Left lung (tissue), 10 donors: Measurements from ENCODE around the gene TTC21A. TPM values are rescaled to one million over a fixed set of nuclear protein-coding genes. Genes with fewer than 3 reads are reported as not detected.
A peak's percentile ranks its signal among the peaks of the same experiment; 100 is the strongest.

ENCODE experiments used
- ATAC-seq: fragments of 200-7000 bp; cut with Tn5 transposase; one replicate; pipeline ENCODE4 v1.9.1; 2020; ENCODE audit warnings: moderate library complexity
- DNase-seq, 4 donors: peaks; one replicate each; pipeline ENCODE4 v3.0.0-alpha.2; 2013 to 2020
- H3K27ac ChIP-seq, 2 donors: fragments of 200-600 bp; sonication (generic) in 1 of 2; one replicate each; pipeline versions ENCODE4 v1.5.0 to v1.8.0; 2020 to 2021
- H3K27me3 ChIP-seq, 2 donors: fragments of 200-600 bp; sonication (generic) in 1 of 2; one replicate each; pipeline versions ENCODE4 v1.5.0 to v1.8.0; 2020 to 2021
- H3K36me3 ChIP-seq, 2 donors: fragments of 200-600 bp; sonication (generic) in 1 of 2; one replicate each; pipeline versions ENCODE4 v1.5.0 to v1.8.0; 2020 to 2021
- H3K4me1 ChIP-seq, 2 donors: fragments of 200-600 bp; one replicate each; pipeline ENCODE4 v1.8.0; 2021
- H3K4me3 ChIP-seq, 2 donors: fragments of 200-600 bp; sonication (generic) in 1 of 2; one replicate each; pipeline versions ENCODE4 v1.5.0 to v1.8.0; 2020 to 2021; ENCODE audit warnings: mild to moderate bottlenecking in 1 of 2
- H3K9me3 ChIP-seq, 2 donors: fragments of 200-600 bp; sonication (generic) in 1 of 2; one replicate each; pipeline versions ENCODE4 v1.5.0 to v1.8.0; 2020 to 2021
- intact Hi-C, 2 donors: fragments of 100-400 bp; cut with DNase I; formaldehyde crosslinking; loops; one replicate each; pipeline versions ENCODE4 v1.11.2 to v1.14.2; 2022
- polyA plus RNA-seq, 6 donors: library from polyadenylated mRNA; unstranded; fragments of 120-200 nt; gene quantifications; one replicate each; pipeline ENCODE4 v1.2.1, GENCODE V29; 2013; ENCODE audit not compliant: insufficient read length in 6 of 6
- total RNA-seq, 2 donors: library from RNA; stranded (reverse); fragmentation: NEBNext Ultra II Directional; extraction: Animal tissue kit (Norgen Biotek cat#: 25700); gene quantifications; one replicate each; pipeline ENCODE4 v1.2.1, GENCODE V29; 2021
- TF ChIP-seq, protein P1 (sequence below), 2 donors: fragments of 200-600 bp; sonication (generic) in 1 of 2; IDR thresholded peaks; one replicate each; pipeline versions ENCODE4 v1.5.0 to v1.8.0; 2021; ENCODE audit warnings: antibody characterized with exemption in 2 of 2
- donor health status: DM: no; HTN: yes; CAD: no.
- donor health status: DM: no; HTN: no; CAD: no.

TTC21A gene
- total and polyA plus RNA-seq, 8 donors, result 7.1 to 21.8 (median 14.3) TPM

DNA sequence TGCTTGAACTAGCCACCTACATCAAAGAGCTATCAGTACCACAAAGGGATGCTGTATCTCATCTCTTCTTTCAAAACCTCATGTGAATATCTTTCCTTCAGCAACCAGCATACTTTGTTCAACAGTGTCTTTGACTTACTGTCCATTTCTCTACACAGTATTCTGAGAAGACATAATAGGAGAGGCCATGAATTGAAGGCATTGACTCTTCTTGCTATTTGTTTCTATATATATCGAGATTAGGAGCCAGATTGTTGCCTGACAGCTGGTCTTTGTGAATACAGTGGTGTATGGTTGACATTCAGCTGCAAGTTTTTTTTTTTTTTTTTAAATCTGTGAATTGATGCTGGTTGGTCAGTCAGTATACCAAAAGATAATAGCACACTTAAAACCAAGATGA lies 58.0 kb downstream of the TTC21A start:
- no peak for DNase-seq
- H3K27me3 ChIP-seq, result no peaks in the 10 kb centered on the region
- no peaks in the 10 kb centered on the region for H3K36me3 ChIP-seq
- peak overlapping the region in 1 of 2 donors; percentile 65 for H3K27ac ChIP-seq
- TF ChIP-seq, protein P1, sequence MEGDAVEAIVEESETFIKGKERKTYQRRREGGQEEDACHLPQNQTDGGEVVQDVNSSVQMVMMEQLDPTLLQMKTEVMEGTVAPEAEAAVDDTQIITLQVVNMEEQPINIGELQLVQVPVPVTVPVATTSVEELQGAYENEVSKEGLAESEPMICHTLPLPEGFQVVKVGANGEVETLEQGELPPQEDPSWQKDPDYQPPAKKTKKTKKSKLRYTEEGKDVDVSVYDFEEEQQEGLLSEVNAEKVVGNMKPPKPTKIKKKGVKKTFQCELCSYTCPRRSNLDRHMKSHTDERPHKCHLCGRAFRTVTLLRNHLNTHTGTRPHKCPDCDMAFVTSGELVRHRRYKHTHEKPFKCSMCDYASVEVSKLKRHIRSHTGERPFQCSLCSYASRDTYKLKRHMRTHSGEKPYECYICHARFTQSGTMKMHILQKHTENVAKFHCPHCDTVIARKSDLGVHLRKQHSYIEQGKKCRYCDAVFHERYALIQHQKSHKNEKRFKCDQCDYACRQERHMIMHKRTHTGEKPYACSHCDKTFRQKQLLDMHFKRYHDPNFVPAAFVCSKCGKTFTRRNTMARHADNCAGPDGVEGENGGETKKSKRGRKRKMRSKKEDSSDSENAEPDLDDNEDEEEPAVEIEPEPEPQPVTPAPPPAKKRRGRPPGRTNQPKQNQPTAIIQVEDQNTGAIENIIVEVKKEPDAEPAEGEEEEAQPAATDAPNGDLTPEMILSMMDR (IDR thresholded peaks at IDR 0.05), result no peak
- intact Hi-C loops, result no loop called here
- H3K9me3 ChIP-seq, result no peaks in the 10 kb centered on the region
- no peak overlapping the region for H3K4me3 ChIP-seq
- H3K4me1 ChIP-seq, result peaks cover 5 to 28% of the 10 kb centered on the region in 2 donors
- ATAC-seq, result no peak

DNA sequence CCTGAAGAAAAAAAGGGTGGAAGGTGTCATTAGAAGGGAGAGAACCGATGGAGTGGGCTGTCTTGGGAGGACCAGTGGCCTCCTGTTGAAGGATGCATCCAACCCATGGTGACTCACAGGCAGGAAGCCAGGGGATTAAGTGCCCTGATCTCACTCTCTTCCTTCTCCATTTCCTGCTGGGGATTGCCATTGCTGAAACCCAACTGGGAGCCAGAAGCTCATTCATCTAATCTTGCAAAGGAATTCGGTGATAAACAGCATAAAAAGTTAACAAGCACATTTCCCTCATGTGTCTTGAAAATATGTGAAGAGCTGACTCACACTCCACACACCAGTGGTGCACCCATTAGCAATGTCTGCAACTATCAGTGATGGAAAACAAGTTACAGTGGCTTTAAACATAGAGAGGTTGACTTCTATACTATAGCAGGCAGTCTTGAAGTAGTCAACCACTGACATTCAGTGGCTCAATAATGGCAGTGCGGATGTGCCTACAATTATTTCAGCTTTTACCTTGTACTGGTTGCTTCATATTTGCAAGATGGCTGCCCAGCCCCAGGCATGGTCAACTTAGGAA lies 58.7 kb downstream of the TTC21A start:
- Histone ChIP-seq H3K4me3 (no peak overlapping the region), H3K36me3 (no peaks in the 10 kb centered on the region), H3K27ac (peak overlapping the region in 1 of 2 donors; percentile 65), H3K4me1 (peaks cover 5 to 28% of the 10 kb centered on the region in 2 donors), H3K9me3 (no peaks in the 10 kb centered on the region), H3K27me3 (no peaks in the 10 kb centered on the region)
- ATAC-seq (peak; percentile 71), DNase-seq (no peak)
- TF ChIP-seq, protein P1 (IDR thresholded peaks at IDR 0.05), result no peak
- intact Hi-C loops, result no loop called here

DNA sequence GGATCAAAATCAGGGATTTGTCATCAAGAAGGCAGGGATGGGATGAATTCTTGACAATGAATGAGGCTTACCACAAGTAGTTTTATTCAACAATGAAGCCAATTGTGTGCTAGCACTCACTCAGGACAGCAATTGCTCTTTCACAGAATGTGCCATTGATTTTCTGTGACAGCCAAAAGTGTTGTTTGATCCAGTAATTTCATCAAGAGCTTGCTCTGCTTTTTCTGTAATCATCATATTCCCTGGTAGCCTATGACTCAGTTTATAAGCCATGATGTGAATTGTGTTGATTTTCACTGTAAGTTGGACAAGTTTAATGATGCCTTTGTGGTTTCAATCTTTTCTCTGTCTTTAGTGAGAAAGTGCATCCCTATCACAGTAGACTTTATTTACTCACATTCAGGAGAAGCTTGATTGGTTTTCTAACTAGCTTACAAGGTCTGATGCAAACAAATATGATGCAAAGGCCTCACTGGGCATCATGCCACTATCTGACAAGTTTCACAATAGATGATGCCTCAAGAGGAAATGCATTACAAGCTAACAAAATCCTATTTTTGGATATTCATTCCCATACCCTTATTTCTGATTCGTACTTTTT lies 59.6 kb downstream of the TTC21A start:
- Histone ChIP-seq H3K9me3 (no peaks in the 10 kb centered on the region), H3K27ac (peak overlapping the region; percentile 46 to 65), H3K36me3 (no peaks in the 10 kb centered on the region), H3K27me3 (no peaks in the 10 kb centered on the region), H3K4me1 (peaks cover 5 to 28% of the 10 kb centered on the region in 2 donors), H3K4me3 (no peak overlapping the region)
- DNase-seq (peak in 2 of 4 donors; percentile 71 to 90), ATAC-seq (peak; percentile 48)
- intact Hi-C loops, result no loop called here
- TF ChIP-seq, protein P1 (IDR thresholded peaks at IDR 0.05), result no peak

DNA sequence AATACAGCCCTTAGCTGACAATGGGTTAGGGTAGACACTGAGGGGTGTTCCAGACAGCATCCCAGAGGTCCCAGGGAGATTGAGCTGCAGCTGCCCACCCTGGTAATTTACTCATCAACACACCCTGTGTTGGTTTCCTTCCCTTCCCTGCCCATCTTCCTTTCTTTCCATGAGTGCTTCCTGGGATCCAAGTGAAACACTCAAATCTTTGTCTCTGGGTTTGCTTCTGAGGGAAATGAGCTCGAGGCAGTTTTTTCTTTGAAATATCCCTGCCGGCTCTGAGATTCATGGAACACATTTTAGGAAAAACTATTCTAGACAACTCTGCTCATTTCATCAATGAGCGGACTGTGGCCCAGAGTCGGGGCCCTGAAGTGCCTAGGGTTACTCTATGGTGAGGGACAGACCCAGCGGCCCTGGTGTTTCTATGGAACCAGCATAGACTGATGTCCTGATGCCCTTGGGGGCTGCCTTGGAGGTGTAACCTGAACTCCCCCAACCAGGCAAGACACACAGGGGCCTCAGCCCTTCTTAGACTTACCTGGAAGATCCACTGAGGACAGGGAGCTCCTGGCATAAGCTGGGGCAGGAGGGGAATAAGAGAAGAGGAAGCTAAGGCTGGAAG lies 60.8 kb downstream of the TTC21A start:
- ATAC-seq, result no peak
- Histone ChIP-seq H3K4me3 (no peak overlapping the region), H3K9me3 (no peaks in the 10 kb centered on the region), H3K36me3 (no peaks in the 10 kb centered on the region), H3K4me1 (peaks cover 5 to 28% of the 10 kb centered on the region in 2 donors), H3K27me3 (no peaks in the 10 kb centered on the region), H3K27ac (peak overlapping the region in 1 of 2 donors; percentile 46)
- no peak for DNase-seq
- intact Hi-C loops, result no loop called here
- TF ChIP-seq, protein P1 (IDR thresholded peaks at IDR 0.05), result no peak

DNA sequence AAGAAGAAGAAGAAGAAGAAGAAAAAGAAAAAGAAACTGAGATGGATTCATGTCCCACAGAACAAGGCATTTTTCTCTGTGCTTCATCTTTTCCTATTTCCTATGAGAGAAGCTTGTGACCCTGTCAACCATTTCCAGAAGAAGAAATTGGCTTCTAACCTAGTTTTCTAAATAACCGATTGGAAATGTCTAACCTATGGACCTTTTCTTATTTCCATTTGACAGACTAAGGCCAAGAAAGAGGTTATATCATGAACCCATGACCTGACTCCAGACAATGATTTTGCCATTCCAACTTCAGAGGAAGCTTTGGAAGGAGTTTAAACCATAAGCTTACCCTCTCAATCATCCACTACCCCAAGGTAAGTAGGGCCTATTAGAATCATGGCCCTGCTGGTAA lies 62.2 kb downstream of the TTC21A start:
- no peak overlapping the region for H3K27ac ChIP-seq
- intact Hi-C loops, result no loop called here
- peaks cover 5 to 28% of the 10 kb centered on the region in 2 donors for H3K4me1 ChIP-seq
- no peaks in the 10 kb centered on the region for H3K27me3 ChIP-seq
- no peak overlapping the region for H3K4me3 ChIP-seq
- ATAC-seq (no peak), DNase-seq (no peak)
- TF ChIP-seq, protein P1 (IDR thresholded peaks at IDR 0.05), result no peak
- no peaks in the 10 kb centered on the region for H3K36me3 ChIP-seq
- no peaks in the 10 kb centered on the region for H3K9me3 ChIP-seq
